ENCODE measurements around the gene RNF144A.

RNF144A gene

DNA sequence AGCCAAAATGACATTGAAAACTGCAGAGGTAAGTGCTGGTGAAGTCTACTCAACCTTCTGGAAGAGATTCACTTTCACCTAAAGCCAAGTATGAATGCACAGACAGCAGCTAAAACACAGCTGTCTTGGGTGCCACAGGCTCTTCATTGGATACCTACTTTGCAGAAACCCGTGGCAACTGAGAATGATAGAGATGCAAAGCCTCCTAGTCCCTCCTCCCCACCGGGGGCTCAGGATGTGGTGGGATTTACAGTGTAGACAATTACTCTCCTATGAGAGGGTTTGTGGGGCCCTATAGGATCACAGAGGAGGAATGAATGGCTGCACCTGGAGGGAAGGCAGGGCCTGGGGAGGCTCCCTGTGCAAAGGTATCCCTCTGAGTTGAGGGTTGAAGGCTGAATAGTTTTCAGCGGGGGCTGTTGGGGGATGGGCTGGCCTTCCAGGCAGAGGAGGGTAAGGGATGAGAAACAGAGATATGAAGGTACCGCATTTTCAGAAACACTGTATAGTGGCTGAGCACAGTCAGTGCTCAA is 131.6 kb downstream of the RNF144A start:
- no peak for DNase-seq

DNA sequence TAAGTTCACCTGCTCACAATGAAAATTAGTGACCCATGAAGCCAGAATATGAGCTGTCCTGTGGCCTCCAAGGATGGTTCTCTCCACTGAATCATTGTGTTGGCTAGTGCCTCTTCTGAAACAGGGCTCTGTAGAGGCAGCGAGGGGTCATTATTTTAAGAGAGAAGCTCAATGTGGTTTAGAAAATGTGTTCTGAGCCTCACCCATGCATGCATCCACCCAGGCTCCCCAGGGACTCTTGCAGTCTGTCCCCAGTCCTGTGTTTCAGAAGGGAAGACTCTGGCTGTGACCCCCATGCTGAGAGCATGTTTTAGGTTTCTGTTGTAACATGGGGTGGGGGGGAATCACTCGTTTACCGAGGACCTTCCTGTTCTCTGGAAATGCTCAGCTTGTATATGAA is 135.2 kb downstream of the RNF144A start:
- DNase-seq = no peak

DNA sequence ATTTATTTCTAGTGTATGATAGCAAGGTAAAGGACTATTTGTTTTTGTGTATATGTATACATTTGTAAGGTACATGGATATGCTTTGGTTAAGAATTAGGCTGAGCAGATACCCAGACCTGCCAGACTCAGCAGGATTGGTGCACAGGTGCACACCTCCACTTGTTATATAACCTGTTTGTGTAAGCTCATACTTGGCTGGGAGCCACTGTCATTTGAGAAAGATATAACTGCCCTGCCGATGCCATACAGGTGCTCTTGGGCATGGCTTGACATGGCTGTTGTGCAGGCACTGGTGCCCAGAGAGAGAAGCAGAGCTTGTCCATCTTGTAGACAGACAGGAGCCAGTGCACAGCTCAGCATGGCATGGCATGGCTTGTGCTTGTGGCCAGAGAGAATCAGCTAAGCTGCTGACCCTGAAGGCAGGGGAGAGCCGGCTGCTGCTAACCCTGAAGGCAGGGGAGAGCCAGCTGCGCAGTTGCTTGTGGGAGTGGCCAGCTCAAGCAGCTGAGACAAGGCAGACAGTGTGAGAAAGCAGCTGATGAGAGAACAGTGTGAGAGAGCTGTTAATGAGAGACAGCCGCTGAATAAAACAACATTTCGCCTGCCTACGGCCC is 136.5 kb downstream of the RNF144A start:
- no peak for DNase-seq

DNA sequence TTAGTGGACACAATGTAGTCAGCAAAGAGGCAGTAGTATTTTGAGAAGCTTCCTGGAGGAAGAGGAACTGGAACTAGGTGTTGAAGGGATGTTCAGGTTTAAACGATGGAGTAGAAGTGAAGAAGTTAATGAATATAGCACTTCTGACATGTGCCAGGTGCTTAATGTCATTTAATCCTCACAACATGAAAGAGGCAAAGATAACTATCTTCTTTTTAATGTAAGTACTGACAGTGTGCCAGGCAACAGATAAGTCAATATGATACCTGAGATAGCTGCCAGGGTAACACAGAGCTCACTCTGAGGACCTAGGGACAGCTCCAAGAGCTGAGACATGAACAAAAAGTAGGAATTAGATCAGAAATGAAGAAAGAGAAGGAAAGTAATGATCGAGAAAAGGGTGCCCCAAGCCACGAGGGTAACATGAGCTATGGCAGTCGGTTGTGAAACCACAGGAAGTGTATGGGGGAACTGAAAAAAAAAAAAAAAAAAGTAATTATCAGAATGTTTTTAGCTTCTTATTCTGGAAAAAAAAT is 140.7 kb downstream of the RNF144A start:
- DNase-seq = no peak

DNA sequence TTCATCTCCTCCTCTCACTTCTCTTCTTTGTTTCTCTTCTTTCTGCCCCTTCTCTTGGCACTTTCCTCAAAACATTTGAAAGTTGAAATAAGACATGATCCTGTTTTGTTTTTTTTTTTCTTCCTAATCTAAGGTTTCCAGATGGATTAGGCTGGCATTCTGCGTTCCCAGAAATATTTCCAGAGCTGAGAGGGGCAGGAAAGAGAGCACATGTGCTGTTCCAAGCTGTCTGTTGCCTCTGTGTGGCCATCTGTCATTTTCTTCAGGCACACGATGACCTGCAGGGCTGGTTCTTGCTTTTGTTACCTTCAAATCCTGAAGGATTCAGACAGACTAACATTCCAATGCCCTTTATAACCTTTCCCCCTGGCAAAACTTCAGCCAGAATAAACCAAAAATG is 142.9 kb downstream of the RNF144A start:
- no peak for DNase-seq

DNA sequence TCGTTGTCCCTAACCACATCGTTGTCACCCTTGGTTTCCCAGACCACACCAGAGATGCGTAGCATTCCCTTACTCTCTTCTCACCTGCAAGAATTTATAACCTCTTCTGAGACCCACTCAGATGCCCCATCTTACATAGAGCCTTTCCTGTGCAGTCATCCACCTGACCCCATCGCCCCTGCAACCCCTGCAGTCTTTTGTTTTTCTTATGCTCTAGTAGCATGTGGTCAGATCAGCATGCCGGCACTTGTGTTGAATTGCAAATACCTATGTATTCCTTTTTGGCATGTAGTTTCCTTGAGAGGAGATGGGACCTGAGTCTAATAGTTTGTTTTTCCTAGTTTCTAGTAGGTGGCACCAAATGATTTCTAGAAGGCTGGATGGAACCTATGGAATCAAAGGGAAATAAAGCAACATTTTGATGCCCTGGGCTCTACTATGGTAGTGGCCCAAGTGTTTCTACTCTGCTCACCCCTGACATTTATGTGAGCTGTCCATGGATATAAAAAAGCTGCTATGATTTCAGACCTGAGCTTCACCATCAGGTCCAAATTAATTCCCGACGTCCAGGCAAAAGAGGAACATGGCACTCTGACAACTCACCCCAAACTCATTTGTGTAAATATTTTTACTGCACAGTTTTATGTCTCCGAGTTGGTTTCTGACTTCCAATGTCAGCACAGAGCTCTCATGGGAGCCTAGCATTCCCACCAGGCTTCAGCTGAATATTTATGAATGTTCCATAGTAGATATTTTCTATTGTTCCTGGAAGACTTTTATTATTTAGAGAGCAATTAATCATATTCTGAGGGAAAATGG is 143.6 kb downstream of the RNF144A start:
- DNase-seq = no peak

DNA sequence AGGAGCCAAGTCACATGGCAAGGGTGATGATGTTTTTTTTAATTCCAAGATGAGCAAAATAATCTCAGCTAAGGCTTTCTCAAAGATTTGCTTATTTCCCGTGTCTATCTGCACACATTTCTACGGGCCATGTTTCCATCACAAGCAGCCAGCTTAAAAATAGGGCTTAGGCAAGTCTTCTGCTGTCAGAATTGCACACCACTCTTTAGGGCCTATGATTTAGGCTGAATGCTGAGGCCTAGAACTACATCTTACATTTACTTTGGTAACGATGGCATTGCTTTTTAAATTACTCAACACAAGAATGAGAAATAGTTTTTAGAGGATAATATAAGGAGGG is 144.2 kb downstream of the RNF144A start:
- DNase-seq = no peak

DNA sequence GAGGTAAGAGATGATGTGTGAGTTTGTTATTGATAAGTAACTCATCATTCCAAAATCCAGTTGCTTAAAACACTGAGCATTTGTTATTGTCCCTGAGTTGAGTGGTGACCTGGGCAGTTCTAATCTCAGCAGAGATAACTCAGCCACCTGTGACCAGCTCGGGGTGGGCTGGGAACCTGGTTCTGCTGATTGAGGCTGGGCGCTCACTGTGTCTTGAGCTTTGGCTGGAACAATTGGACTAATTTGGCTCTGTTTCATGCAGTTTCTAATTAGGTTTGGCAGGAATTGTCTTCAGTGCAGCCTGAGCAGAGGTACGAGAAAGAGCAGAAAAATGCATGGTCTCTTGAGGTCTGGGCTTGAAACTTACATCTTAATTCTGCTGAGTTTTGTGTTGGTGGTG is 144.7 kb downstream of the RNF144A start:
- no peak for DNase-seq

DNA sequence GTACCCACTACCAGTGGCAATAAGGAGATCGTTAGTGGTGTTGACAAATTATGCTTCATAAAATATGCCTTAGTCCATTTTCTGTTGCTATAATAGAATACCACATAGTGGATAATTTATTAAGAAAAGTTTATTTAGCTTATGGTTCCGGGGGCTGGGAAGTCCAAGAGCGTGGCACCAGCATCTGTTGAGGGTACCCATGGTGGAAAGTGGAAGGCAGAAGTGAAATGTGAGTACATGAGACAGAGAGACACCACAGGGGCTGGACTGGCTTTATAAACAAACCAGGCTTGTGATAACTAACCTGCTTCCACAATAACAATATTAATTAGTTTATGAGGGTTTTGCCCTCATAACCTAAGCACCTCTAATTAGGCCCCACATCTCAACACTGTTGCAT is 146.6 kb downstream of the RNF144A start:
- no peak for DNase-seq

DNA sequence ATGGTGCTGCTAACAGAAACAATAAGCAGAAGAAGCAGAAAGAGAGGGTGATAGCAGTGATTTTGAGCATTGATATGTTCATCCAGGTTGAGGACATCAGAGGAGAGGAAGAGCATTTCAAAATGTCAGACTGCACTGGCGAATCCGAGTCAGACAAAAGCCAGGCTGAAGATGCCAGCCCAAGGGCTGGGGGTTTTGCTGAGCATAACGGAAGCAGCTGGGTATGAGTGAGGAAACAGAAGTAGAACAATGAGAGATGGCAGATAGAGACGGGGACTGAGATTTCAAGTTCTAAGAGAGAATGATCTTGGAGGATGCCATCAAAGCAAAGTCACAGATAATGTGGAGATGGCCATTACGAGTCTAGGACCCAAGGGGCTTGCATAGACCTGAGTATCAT is 151.2 kb downstream of the RNF144A start:
- DNase-seq = no peak

DNA sequence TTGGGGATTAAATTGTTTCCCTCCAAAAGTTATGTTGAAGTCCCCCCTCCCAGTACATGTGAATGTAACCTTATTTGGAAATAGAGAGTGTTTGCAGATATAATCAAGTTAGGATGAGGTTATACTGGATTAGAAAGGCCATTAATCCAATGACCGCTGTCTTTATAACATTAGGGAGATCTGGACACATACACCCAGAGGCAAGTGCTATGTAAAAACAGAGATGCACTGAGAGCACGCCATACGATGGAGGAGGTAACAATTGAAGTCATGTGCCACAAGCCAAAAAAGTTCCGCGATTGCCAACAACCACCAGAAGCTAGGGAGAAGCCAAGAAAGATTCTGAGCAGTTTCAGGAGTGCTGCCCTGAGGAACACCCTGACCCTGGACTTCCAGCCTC is 153.3 kb downstream of the RNF144A start:
- no peak for DNase-seq

DNA sequence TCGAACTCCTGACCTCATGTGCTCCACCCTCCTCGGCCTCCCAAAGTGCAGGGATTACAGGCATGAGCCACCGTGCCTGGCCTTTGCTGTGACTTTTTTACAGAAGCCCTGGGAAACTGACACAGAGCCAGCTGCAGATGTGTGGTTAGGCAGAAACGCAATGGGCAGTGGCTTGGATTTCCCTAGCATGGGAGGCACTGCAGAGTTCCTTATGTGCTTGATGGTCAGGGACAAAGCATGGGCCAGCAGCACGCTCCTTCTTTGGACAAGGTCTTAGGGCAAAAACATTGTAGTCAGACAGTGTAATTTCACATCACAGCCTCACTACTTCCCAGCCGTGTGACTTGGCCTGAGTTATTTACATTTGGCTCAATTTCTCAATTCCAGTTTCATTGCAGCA is 153.9 kb downstream of the RNF144A start:
- no peak for DNase-seq

DNA sequence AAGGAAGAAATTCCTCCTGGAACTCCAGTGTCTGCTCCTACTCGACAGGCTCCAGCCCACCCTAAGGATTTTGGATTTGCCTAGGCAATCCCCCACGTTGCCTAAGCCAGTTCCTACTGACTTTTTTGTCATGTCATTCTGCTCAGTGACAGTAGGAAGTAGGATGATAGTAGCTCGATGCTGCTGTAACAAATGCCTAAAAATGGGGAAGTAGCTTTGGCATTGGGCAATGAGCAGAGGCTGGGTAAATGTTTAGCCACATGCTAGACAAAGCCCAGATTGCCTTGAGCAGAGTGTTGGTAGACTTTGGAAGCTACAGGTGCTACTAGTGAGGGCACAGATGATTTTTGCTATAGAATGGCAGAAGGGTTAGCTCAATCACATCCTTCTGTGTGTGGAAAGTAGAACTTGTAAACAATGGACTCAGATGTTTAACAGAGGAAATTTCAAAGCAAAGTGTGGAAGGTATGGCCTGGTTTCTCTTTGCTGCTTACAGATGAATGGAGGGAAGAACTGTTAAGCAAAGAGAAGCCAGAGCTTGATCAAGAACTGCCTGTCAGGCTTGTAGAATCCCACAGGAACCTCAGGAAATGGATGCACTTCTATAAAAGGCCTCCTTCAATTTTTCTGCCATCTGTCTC is 154.8 kb downstream of the RNF144A start:
- DNase-seq = no peak

DNA sequence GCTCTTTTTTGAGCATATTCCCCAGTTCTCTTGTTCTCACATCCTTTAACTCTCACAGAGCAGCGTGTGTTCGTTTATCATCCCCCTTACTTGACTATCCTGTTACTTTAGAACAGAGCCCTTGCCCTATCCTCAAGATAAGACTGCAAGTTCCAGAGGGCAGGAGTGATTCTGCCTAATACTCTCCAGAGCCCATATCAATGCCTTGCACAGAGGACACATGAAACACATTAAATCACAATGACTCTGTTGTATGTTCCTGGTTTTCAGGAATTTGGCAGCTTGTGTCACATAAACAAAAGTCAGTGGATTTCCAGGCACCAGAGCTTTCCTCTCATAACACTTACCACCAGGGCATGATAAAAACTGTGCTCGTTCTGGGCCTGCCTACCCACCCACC is 156.7 kb downstream of the RNF144A start:
- no peak for DNase-seq

DNA sequence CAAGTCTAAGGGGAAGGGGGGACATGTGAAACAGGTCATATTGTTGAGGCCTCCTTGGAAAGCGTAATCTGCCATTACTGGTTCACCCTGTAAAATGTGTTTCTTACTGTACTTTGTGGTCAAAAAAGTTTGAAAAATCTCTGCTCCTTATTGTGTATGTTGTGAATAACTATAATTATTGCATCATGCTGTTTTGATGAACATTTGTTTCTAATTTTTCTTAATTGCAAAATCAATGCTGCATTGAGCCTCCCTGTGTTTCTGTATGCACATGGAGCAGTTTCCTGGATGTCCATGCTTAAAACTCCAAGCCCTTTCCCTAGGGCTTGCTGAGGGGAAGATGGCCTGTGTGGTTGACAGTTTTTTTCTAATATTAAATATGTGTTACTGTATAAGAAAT is 158.6 kb downstream of the RNF144A start:
- DNase-seq = no peak

DNA sequence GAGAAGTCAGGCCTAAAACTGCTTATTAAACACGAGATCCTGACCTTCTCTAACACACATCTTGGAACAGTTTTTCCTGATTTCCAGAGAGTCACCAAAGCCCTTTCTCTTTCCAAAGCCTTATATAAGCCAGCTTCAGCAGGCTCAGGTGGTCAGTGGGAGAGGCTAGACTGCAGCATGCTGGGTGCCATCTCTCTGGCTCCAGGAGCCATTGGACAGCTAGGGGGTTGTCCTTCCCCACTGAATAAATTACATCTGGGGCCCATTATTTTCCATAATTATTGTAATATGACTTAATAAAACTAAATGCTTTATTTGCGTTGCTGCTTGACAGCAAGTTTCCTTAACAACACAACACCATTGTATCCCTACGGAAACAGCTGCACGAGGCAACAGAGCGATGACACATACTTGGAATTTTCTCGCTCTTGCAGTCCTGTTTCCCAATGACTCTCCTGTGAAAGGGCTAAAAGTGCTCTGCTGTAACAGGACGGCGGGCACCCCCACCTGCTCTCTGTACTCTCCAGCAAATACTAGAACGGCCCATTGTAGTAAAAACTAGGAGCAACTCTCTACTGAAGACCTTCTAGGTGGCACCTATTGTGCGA is 160.6 kb downstream of the RNF144A start:
- DNase-seq = no peak

DNA sequence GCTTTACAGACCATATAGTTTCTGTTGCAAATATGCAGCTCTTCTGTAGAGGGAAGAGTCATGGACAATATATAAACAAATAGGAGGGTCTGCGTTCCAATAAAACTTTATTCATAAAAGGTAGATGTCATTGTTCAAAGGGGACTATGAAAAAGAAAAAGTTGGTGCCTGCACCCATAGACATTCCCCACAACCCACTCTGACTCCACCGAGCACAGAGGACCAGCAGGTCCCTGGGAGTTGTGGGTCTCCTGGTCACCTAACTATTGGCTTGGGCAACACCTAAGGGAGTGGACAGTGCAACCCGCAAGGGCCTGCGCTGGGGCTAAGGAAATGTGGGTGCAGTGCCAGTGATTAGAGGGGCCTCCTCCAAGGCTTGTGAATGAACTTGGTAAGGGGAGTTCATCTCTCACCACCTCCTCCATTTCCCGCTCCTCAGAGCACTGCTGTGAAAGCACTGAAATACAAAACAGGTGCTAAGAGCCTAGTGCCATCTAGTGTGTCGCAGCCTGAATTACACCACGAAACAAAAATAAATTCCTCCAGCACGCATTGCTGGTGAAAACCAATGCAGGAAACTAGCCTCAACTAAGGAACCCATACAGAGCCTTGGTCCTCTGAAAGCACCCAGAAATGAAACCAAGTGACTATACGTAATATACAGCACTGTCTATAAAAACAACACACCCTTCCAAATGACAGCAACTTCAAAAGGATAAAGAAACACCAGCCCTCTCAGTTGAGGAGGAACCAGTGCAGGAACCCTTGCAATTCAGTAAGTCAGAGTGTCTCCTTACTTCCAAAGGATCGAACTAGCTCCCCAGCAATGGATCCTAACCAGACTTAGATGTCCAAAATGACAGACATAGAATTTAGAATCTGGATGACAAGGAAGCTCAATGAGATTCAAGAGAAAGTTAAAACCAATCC is 166.6 kb downstream of the RNF144A start:
- DNase-seq = peak; percentile 63

DNA sequence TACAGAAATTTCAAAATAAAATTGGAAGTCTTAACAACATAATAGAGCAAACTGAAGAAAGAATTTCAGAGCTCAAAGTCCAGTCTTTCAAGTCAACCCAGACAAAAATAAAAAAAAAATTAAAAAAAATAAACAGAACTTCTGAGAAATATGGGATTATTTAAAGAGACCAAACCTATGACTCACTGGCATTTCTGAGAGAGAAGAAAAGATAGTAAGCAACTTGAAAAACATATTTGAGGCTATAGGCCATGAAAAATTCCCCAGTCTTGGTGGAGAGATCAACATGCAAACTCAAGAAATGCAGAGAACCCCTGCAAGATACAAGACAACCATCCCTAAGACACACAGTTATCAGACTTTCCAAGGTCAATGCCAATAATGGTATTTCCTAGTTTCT is 167.4 kb downstream of the RNF144A start:
- DNase-seq = no peak

DNA sequence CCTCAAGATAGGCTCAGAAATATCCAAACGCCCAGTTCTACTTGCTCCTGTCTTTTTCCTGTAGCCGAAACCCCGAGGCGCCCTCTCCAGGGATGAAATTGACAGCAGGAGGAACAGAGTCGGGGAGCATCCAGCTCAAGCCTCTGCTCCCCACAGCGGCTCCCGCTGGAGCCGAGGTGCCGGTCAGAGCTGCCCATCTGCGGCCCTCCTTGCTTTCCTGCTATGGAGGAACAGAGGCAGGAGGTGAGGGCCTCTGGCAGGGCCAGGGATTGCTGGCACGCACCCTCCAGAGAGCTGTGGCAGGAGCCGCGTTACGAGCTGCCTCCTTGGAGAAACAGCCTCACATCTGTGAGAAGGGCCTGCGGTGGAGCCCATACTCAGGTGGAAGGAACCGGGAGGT is 172.1 kb downstream of the RNF144A start:
- DNase-seq = no peak

DNA sequence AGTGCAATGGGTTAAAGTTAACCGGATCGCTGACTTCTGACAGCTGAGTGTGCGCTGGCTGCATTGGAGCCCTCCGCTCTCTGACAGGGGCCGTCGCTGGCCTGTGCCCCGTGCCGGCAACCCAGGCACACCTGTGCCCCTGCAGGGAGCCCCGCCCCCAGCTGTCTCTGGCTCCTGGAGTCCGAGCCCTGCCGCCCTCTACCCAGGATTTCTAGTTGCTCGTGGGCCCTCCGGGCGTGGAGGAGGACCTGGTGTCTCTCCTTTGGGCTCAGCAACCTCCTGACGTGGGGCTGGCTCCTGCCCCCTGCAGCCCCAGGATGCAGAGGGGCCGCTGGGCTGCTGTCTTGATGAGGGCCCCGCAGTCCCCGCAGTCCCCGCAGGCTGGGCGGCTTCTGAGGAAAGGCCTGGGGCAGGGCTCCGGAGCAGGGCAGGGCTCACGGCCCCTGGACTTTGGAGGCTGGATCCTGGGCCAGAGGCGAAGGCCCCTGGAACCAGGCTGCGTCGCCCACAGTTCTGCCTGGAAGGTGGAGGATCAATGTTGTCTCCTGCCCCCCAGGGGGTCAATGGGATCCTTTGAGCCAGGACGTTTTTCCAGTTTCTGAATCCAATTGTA is 172.8 kb downstream of the RNF144A start:
- no peak for DNase-seq

DNA sequence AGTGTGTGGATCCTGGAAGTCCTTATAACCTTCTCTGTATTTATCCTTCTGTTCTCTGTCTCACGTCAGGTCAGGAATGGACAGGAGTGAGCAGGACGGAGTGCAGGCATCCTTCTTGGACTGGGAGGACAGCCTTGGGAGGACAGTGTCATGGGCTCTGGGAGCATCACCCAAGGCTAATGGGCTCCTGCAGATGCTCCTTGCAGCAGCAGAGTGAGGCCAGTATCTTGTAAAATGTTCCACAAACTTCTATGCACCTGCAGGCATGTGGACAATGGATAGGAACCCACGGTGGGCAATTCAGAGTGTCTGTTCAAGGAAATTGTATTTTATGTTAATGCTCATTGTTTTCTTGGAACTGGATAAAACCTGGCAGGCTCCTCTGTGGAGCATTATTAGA is 176.2 kb downstream of the RNF144A start:
- no peak for DNase-seq

All from islet precursor cell (in vitro differentiated cells).